ENCODE measurements around the gene ASXL2. TPM values are rescaled to one million over a fixed set of nuclear protein-coding genes. Genes with fewer than 3 reads are reported as not detected.

The ASXL2 gene
- total and polyA plus RNA-seq, 2 of the 13 experiments (the other 11 are each of a cell fraction or from before 2014, with no cell fraction given): 12.1 to 19.2 TPM

DNA sequence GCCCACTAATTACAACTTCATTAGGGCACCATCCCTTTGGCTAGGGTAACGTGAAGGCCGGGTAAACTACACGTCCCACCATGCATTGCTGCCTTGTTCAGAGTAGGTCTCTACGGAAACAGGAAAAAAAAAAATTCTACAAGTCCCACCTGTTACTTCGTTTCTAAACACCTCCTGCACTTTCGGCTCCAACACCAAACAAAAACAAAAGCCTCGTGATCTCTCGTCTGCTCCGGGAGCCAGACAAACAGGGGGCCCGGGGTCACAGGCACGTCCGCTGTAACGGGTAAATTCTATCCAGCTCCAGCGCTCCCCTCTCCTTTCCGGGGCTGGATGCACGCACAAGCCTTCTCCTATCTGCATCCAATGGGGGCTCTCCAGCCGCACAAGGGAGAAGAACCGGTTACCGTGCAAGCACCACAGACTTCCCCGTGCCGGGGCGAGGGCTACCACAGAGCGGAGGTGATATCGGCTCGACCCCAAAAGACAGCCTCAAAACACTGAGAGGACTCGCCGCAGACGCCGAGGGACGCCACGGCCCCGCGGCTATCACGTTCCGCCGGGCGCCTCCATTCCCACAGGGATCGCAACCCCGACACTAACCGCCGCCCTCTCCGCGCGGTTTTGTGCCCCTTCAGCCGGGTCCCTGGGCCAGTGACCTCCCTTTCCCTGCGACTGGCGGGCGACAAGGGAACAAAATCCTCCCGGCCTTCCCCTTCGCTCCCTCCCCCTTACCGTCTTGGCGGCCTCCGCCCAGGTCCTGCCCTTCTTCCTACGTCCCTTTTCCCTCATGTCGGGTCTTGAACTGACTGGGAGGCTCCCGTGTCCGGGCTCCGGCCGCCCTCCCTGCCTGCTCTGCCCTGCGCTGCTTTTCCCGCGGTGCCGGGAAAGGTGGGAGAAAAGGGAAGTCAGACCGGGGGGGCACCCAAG lies 591 bp downstream of the ASXL2 start (continued):
- TF ChIP-seq, protein P1, sequence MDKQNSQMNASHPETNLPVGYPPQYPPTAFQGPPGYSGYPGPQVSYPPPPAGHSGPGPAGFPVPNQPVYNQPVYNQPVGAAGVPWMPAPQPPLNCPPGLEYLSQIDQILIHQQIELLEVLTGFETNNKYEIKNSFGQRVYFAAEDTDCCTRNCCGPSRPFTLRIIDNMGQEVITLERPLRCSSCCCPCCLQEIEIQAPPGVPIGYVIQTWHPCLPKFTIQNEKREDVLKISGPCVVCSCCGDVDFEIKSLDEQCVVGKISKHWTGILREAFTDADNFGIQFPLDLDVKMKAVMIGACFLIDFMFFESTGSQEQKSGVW (CRISPR knock-in tag; IDR thresholded peaks at IDR 0.05; ENCODE audit: borderline replicate concordance): no peak
- TF ChIP-seq, protein P2, sequence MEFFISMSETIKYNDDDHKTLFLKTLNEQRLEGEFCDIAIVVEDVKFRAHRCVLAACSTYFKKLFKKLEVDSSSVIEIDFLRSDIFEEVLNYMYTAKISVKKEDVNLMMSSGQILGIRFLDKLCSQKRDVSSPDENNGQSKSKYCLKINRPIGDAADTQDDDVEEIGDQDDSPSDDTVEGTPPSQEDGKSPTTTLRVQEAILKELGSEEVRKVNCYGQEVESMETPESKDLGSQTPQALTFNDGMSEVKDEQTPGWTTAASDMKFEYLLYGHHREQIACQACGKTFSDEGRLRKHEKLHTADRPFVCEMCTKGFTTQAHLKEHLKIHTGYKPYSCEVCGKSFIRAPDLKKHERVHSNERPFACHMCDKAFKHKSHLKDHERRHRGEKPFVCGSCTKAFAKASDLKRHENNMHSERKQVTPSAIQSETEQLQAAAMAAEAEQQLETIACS (CRISPR knock-in tag; IDR thresholded peaks at IDR 0.05): peak; percentile 61
- TF ChIP-seq NCOA2 (CRISPR knock-in tag; IDR thresholded peaks at IDR 0.05): 0 out of 2 replicates have a peak, but pooled peaks have one; percentile 31
- 0 out of 2 replicates have a peak, but pooled peaks have one; percentile 4 for TF ChIP-seq MIXL1 (CRISPR knock-in tag; IDR thresholded peaks at IDR 0.05)
- TF ChIP-seq, protein P3, sequence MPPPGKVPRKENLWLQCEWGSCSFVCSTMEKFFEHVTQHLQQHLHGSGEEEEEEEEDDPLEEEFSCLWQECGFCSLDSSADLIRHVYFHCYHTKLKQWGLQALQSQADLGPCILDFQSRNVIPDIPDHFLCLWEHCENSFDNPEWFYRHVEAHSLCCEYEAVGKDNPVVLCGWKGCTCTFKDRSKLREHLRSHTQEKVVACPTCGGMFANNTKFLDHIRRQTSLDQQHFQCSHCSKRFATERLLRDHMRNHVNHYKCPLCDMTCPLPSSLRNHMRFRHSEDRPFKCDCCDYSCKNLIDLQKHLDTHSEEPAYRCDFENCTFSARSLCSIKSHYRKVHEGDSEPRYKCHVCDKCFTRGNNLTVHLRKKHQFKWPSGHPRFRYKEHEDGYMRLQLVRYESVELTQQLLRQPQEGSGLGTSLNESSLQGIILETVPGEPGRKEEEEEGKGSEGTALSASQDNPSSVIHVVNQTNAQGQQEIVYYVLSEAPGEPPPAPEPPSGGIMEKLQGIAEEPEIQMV (CRISPR knock-in tag; IDR thresholded peaks at IDR 0.05; ENCODE audit: low read depth): peak; percentile 33; the same call in 1 of the 2 replicates
- TF ChIP-seq CAMTA2 (CRISPR knock-in tag; IDR thresholded peaks at IDR 0.05; ENCODE audit: borderline replicate concordance): peak; percentile 87; the same call in 1 of the 2 replicates
- TF ChIP-seq ZNF292 (CRISPR knock-in tag; IDR thresholded peaks at IDR 0.05; ENCODE audit: borderline replicate concordance, low read depth): 0 out of 2 replicates have a peak, but pooled peaks have one; percentile 30
- no peak for TF ChIP-seq SMYD3 (CRISPR knock-in tag; IDR thresholded peaks at IDR 0.05)
- TF ChIP-seq ZNF350 (CRISPR knock-in tag; IDR thresholded peaks at IDR 0.05; ENCODE audit: borderline replicate concordance, low read depth): peak; percentile 74; the same call in 1 of the 2 replicates
- peak; percentile 57 for TF ChIP-seq ZFP36L1 (CRISPR knock-in tag; IDR thresholded peaks at IDR 0.05)
- TF ChIP-seq, protein P4, sequence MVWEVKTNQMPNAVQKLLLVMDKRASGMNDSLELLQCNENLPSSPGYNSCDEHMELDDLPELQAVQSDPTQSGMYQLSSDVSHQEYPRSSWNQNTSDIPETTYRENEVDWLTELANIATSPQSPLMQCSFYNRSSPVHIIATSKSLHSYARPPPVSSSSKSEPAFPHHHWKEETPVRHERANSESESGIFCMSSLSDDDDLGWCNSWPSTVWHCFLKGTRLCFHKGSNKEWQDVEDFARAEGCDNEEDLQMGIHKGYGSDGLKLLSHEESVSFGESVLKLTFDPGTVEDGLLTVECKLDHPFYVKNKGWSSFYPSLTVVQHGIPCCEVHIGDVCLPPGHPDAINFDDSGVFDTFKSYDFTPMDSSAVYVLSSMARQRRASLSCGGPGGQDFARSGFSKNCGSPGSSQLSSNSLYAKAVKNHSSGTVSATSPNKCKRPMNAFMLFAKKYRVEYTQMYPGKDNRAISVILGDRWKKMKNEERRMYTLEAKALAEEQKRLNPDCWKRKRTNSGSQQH (CRISPR knock-in tag; IDR thresholded peaks at IDR 0.05; ENCODE audit: low read depth): peak; percentile 51; the same call in 1 of the 2 replicates
- TF ChIP-seq RAD51 (IDR thresholded peaks at IDR 0.05; ENCODE audit: borderline replicate concordance): no peak
- no peak; the same call in 1 of the 2 replicates for TF ChIP-seq ZNF790 (CRISPR knock-in tag; IDR thresholded peaks at IDR 0.05; ENCODE audit: borderline replicate concordance)
- peak; percentile 87 for TF ChIP-seq ZC3H13 (CRISPR knock-in tag; IDR thresholded peaks at IDR 0.05)
- no peak for TF ChIP-seq ARHGAP35 (CRISPR knock-in tag; IDR thresholded peaks at IDR 0.05; ENCODE audit: borderline replicate concordance)
- 0 out of 2 replicates have a peak, but pooled peaks have one; percentile 10 for TF ChIP-seq ZNF782 (CRISPR knock-in tag; IDR thresholded peaks at IDR 0.05; ENCODE audit: borderline replicate concordance)
- peak; percentile 79 for TF ChIP-seq ASH2L (IDR thresholded peaks at IDR 0.05; ENCODE audit: insufficient read length, low read depth, low read length)
- peak; percentile 53 for TF ChIP-seq HDAC1 (CRISPR knock-in tag; IDR thresholded peaks at IDR 0.05)
- peak in 1 of 2 experiments; percentile 80; a peak in 2 of 4 replicates for TF ChIP-seq POLR2A (IDR thresholded peaks at IDR 0.05; ENCODE audit: insufficient read depth in 1 of 2, low read depth in 2 of 2, low read length in 2 of 2)
- no peak for TF ChIP-seq MAZ (IDR thresholded peaks at IDR 0.05; ENCODE audit: borderline replicate concordance, low read depth, low read length)
- TF ChIP-seq MAZ (CRISPR knock-in tag; IDR thresholded peaks at IDR 0.05; ENCODE audit: low read depth): peak; percentile 62; the same call in 1 of the 2 replicates
